GM10266 (cell line): Measurements from ENCODE around the gene BLOC1S4.

Experiments
- DNase-seq: peaks from one replicate; pipeline ENCODE4 v3.0.0; 2012; ENCODE audit errors: extremely low spot score
- TF ChIP-seq, protein P1 (sequence below): IDR thresholded peaks from 2 replicates; pipeline ENCODE4 v1.5.1; 2012; ENCODE audit warnings: mild to moderate bottlenecking, low read depth; ENCODE audit not compliant: control insufficient read depth, insufficient read depth; ENCODE audit errors: missing control alignments

The BLOC1S4 gene

DNA sequence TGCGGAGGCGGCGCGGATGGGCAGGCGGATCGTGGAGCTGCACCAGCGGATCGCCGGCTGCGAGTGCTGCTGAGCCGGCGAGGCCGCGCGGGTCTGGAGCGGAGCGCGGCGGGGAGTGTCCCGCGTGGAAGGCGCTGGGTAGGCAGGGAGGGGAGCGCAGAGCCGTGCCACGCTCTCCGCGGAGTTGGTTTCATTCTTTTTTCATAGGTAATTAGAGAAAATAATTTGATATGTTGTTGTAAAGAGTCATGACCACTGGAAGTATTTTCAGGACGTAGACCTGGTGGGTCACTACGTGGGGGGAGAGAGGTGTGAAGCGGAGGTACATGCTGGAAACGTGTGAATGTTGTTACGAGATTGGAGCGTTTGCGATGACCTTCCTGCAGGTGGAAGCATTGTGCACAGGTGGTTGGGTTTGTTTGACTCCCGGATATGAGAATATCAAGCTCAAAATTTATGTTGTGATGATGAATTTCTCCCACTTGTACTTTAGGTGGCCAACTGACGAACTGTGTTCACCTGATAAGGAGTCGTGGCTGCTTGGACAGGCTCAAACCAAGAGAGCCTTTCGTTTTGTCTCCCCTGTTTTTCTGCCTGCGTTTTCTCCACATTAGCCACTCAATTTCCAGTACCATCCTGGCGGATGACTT is 41.3 kb upstream of the BLOC1S4 start:
- peak; percentile 72 for DNase-seq
- TF ChIP-seq, protein P1, sequence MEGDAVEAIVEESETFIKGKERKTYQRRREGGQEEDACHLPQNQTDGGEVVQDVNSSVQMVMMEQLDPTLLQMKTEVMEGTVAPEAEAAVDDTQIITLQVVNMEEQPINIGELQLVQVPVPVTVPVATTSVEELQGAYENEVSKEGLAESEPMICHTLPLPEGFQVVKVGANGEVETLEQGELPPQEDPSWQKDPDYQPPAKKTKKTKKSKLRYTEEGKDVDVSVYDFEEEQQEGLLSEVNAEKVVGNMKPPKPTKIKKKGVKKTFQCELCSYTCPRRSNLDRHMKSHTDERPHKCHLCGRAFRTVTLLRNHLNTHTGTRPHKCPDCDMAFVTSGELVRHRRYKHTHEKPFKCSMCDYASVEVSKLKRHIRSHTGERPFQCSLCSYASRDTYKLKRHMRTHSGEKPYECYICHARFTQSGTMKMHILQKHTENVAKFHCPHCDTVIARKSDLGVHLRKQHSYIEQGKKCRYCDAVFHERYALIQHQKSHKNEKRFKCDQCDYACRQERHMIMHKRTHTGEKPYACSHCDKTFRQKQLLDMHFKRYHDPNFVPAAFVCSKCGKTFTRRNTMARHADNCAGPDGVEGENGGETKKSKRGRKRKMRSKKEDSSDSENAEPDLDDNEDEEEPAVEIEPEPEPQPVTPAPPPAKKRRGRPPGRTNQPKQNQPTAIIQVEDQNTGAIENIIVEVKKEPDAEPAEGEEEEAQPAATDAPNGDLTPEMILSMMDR: peak; percentile 58

- TF ChIP-seq, protein P1: no peak
- no peak for DNase-seq
These were observed 39.0 kb upstream of the BLOC1S4 start for GRCh38 chr4:6676722-6677558.

DNA sequence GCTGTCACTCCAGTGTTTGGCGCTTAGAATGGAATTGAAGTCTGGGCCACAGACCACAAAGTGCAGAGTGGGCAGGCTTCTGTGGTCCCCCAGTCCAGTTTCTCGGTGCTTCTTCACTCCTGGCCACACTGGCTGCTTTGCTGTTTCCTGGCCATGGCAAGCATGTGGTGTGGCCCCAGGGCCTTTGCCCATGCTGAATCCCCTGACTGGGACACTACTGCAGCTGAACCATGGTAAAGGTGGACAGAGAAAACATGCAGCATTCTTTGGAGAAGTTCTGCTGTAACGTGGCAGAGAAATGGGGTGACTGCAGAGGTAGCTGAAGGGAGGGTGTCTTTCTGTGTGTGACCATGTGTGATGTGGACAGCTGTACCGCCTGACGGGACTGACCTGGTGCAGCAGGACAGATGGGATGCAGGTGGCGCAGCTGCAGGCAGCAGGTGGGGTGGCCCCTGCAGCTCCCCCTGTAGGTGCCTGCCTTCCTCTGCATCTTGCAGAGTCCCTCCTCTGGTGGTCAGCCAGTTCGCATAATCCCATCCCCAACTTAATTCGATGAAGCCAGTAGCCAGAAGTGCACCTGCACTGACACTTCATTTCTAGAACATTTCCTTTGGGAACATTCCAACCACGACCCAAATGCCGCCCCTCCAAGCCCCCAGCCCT is 35.5 kb upstream of the BLOC1S4 start:
- no peak for DNase-seq
- TF ChIP-seq, protein P1: no peak

DNA sequence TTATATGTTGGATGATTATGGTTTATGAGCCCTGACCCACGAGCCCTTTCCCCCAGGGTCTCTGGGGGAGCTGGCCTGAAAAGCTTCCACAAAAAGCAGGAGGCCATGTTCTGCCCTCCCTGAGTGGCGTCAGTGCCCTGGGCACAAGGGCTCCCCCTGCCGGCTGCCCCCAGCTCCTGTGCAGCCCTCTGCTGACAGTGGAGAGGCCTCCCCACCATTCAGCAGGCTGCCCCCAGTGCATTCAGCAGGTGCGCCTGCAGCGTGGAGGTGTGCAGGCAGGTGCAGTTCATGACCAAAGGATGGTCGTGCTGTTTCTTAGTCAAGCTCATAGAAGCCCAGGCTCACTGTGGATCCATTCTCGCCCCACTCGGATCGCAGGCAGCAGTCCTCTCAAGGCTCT is 34.8 kb upstream of the BLOC1S4 start:
- TF ChIP-seq, protein P1: peak; percentile 23
- DNase-seq: no peak

- DNase-seq: no peak
- TF ChIP-seq, protein P1: no peak
These were observed 32.9 kb upstream of the BLOC1S4 start for GRCh38 chr4:6682862-6683590.

GRCh38 chr4:6684656-6685055 is 31.3 kb upstream of the BLOC1S4 start:
- DNase-seq: no peak
- TF ChIP-seq, protein P1: no peak
